Activated effector memory CD4-positive, alpha-beta T cell treated with anti-CD3 and anti-CD28 coated beads, Interleukin-2, amount 50 U/mL, for 16 hours (primary cell): Measurements from ENCODE around the gene SRD5A3.

Experiments used
- DNase-seq: peaks from one replicate; pipeline ENCODE4 v3.0.0-alpha.2; 2020

The SRD5A3 gene

DNA sequence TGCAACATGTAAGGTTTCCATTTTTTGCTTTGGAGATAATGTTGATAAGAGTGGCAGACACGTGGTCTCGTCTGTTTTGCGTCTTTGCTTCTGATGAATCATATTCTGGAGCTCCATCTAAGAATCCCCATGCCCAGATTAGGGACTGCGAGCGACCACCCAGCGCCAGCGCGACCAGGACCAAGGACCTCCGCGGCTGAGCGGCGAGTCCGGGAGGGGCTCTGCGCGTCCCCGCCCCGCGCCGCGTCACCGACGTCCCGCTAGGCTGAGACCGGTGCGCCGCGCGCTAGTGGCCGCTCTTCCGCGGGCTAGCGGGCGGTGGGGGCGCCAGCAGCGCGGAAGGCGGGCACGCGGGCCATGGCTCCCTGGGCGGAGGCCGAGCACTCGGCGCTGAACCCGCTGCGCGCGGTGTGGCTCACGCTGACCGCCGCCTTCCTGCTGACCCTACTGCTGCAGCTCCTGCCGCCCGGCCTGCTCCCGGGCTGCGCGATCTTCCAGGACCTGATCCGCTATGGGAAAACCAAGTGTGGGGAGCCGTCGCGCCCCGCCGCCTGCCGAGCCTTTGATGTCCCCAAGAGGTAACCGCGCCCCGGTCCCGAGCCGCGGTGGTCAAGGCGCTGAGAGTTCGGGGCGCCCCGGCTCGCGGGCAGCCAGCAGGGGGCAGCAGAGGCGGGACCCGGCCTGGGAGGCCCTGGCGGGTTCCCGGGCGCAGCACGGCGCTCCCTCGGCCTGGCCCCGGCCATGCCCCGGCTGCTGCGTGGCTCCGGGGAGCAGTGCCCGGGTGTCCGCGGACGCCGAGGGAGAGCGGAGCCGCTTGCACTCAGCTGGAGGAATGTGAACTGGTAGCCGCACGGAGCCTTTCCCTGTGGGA is at the start of gene SRD5A3:
SRD5A3 (plus strand) TSS at position 263 of the 871 bp plus-strand sequence; CDS start at position 358, 95 bp downstream.
- DNase-seq: peak; percentile 94

GRCh38 chr4:55297346-55297745 is 48.7 kb upstream of the SRD5A3 start:
- DNase-seq: no peak

GRCh38 chr4:55303760-55304165 is 42.3 kb upstream of the SRD5A3 start:
- no peak for DNase-seq

DNA sequence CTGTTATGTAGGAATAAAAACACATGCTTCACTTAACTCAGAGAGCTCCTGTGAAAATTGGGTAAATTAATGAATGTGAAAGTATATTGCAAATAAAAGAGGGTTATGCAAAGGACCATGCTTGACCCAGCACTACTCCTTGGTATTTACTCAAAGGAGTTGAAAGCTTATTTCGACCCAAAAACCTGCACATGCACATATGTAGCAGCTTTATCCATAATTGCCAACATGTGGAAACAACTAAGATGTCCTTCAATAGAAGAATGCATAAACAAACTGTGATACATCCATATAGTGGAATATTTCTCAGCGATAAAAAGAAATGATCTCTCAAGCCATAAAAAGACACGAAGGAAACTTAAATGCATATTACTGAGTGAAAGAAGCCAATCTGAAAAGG is 41.7 kb upstream of the SRD5A3 start:
- no peak for DNase-seq

- no peak for DNase-seq
Measured at GRCh38 chr4:55308071-55308470, 38.0 kb upstream of the SRD5A3 start.

GRCh38 chr4:55311792-55312488 is 34.1 kb upstream of the SRD5A3 start:
- no peak for DNase-seq

GRCh38 chr4:55312489-55313101 is 33.4 kb upstream of the SRD5A3 start:
- DNase-seq: peak; percentile 68

GRCh38 chr4:55314141-55314820 is 31.8 kb upstream of the SRD5A3 start:
- no peak for DNase-seq

- no peak for DNase-seq
Measured at GRCh38 chr4:55318175-55319129, 27.6 kb upstream of the SRD5A3 start.

- peak; percentile 70 for DNase-seq
Measured at GRCh38 chr4:55321707-55322264, 24.3 kb upstream of the SRD5A3 start.

DNA sequence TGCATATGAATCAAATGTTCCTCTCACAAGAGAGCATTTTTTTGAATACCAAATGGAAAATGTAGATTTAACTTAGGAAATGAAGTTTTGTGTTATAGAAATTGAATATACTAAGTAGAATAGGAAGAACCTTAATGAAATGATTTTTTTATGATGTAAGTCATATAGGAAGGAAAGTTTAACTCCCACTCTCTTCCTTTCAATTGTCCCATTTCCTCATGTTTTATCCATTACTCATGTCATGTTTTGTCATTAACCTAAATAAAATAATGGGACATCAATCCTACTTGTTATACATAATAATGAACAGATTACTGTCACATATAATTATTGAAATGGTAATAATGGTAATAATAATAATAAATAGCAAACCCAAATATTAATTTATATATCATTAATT is 22.7 kb upstream of the SRD5A3 start:
- no peak for DNase-seq

GRCh38 chr4:55326629-55327028 is 19.4 kb upstream of the SRD5A3 start:
- no peak for DNase-seq

- no peak for DNase-seq
Measured at GRCh38 chr4:55329012-55329411, 17.0 kb upstream of the SRD5A3 start.

DNA sequence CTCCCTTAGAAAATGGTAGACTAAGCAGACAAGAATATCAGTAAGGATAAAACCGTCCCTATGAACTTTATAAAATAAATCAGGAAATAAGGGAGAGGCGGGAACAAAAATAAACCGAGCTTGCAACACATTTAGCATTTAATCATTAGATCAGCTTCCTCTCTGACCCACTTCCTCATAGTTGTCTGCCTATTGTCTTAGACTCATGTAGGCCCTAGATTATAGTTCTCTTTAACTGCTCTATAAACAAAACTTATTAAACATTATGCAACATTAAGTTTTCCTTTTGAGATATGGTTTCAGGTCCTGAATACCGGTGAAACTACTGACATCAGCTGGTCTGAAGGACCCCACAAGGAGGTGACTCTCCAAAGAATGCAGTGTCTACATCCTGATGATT is 15.8 kb upstream of the SRD5A3 start:
- DNase-seq: no peak

DNA sequence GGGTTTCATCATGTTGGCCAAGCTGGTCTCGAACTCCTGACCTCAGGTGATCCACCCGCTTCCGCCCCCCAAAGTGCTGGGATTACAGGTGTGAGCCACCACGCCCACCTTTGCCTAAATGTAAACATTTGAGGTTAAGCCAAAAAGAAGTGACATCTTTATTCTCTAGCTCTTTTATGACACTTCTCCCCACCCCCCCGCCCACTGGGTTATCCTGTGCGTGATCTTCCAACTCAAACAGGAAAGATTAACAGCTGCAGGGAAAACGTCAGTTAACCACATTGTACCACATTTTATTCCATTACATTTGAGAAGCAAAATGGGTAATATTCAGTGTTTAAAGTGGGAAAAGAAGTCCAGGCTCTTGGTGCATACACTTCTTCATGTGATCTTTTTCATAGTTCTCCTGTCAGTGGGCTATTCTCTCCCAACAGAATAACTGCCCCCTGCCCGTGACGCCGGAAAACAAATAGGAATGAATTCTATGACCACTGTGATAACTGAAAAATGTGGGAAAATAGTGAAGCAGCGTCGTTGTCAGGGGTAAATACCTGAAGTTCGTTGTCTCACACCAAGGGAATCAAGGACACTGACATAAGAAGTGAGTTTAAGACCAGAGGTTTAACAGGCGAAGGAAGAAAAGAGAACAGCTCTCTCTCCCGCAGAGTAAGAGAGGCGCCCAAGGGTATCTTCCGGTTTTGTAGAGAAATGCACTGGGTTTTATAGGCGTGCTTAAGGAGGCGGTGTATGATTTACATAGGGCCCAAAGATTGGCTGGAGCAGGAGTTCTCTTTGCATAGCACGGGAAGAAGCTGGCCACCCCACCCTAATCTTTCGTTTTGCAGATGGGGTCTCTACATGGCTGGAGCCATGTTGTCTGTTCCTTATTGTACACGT is 9.7 kb upstream of the SRD5A3 start:
- DNase-seq: no peak

DNA sequence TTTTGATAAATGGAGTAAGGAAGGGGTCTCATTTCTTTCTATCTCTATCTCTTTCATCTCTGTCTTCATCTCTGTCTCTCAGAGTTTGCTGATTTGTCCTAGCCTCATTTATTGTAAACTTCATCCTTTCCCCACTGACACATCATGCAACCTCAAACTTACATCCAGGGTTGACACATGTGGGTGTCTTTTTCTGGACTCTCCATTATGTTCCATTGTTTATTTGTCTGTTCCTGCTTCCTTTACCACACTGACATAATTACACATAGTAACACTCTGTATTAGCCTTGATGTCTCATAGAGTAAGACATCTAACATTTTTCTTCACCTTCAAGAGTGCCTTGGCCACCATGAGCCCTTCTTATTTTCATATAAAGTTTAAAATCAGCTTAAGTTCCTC is 8.1 kb upstream of the SRD5A3 start:
- no peak for DNase-seq

- DNase-seq: no peak
Measured at GRCh38 chr4:55338486-55338885, 7.6 kb upstream of the SRD5A3 start.

GRCh38 chr4:55340266-55340665 is 5.8 kb upstream of the SRD5A3 start:
- no peak for DNase-seq

GRCh38 chr4:55343887-55344286 is 2.2 kb upstream of the SRD5A3 start:
- DNase-seq: no peak

DNA sequence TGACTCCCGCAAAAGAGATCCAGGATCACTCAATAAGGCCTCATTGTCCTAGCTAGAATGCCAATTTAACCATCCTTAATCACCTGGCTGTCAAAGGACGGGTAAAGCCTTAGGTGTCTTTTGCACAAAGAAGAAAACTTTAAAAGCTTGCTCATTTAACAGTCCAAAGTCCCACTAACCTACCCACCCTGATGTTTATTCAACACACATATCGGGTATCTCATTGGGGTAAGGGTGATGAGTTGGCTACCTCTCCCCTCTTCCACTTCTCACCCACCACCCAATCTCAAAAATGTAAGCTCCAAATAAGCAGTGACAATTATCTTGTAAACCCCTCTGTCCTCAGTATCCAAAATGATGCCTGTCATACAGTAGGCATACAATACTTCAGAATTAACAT is 988 bp upstream of the SRD5A3 start:
- DNase-seq: no peak

- DNase-seq: no peak
Measured at GRCh38 chr4:55346851-55347255, 811 bp downstream of the SRD5A3 start.
